ENCODE results near the gene RPS6KA2.

DNA sequence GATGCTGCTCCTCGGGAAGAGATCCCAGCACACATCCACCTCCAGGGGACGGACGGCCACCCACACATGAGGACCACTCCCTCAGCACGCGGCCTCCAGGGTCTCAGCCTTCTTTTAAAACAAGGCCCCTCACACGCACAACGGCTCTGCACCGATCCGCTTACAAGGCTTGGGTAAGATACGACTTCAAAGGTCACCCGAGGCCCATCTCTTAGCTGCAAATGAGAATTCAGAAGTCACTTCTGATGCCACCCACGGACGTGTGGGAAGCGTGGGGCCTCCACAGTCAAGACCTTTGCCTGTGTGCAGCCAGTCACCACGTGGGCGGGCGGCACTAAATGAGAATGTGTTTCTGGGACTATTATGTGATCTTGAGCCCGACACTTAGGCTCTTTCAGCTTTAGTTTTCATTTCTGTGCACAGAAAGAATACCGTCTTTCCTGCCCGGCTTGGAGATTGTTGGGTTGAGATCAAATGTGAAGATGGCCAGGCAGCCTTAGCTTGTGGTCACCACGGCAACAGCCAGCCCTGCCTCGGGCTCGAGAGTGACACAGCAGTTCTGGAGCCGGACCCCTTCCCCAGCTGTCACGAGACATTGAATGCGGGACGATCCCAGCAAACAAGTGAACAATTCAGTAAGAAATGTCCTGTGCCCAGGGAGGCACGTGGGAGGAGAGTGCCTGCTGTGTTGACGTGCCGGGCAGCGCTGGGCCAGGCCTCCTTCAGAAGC is 132.1 kb downstream of the RPS6KA2 start:
- no peak for TF ChIP-seq POLR2A (IDR thresholded peaks at IDR 0.05)
- TF ChIP-seq, protein P1, sequence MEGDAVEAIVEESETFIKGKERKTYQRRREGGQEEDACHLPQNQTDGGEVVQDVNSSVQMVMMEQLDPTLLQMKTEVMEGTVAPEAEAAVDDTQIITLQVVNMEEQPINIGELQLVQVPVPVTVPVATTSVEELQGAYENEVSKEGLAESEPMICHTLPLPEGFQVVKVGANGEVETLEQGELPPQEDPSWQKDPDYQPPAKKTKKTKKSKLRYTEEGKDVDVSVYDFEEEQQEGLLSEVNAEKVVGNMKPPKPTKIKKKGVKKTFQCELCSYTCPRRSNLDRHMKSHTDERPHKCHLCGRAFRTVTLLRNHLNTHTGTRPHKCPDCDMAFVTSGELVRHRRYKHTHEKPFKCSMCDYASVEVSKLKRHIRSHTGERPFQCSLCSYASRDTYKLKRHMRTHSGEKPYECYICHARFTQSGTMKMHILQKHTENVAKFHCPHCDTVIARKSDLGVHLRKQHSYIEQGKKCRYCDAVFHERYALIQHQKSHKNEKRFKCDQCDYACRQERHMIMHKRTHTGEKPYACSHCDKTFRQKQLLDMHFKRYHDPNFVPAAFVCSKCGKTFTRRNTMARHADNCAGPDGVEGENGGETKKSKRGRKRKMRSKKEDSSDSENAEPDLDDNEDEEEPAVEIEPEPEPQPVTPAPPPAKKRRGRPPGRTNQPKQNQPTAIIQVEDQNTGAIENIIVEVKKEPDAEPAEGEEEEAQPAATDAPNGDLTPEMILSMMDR (IDR thresholded peaks at IDR 0.05): no peak
